HepG2 (cell line): ENCODE data around the gene MCF2L. TPM values are rescaled to one million over a fixed set of nuclear protein-coding genes. Genes with fewer than 3 reads are reported as not detected.

Experiments used
- ATAC-seq: fragments of 200-7000 bp; cut with Tn5 transposase; 3 replicates; pipeline ENCODE4 v1.9.1; 2020; ENCODE audit warnings: mild to moderate bottlenecking, moderate library complexity
- BruUV-seq: library from RNA; stranded (reverse); fragments of 400-500 nt; replicated peaks from 2 replicates; lab custom pipeline; 2021; lab: Mats Ljungman, UMichigan
- CTCF ChIA-PET: fragments of 300-600 bp; formaldehyde crosslinking; extraction: SDS; loops from one replicate; lab custom pipeline; 2021; ENCODE audit warnings: low total read pairs, inconsistent platforms, low intra/inter-chr PET ratio; lab: Yijun Ruan, JAX
- POLR2A ChIA-PET: fragments of 350-600 bp; sonication (Branson Sonifier 250); formaldehyde crosslinking; loops from one replicate; lab custom pipeline; 2020; ENCODE audit warnings: antibody characterized with exemption, inconsistent platforms; lab: Yijun Ruan, JAX
- DNase-seq: peaks from one replicate; pipeline ENCODE4 v3.0.0-alpha.2; 2015; ENCODE audit warnings: low spot score
- FAIRE-seq: peaks from 3 replicates; lab custom pipeline; 2011; peaks lifted over from hg19 to GRCh38; lab: Jason Lieb, UNC
- H2AFZ ChIP-seq: one replicate; pipeline ENCODE4 v1.6.1; 2011; ENCODE audit warnings: low read length, inconsistent platforms
- H3K27ac ChIP-seq: fragments of 300-600 bp; 3 replicates; pipeline ENCODE4 v1.8.0; 2011; ENCODE audit warnings: mixed run types, mild to moderate bottlenecking, mixed read lengths, low read length, inconsistent platforms; ENCODE audit not compliant: insufficient read depth; ENCODE audit errors: extremely low read length
- H3K27me3 ChIP-seq, 2 experiments: fragments of 200-600 bp in 1 of 2; 2 replicates in 1 of 2; 3 replicates in 1 of 2; pipeline versions ENCODE4 v1.6.0 to v1.8.0; 2011; ENCODE audit warnings: low read length in 2 of 2, mild to moderate bottlenecking in 2 of 2, moderate library complexity in 2 of 2, inconsistent platforms in 1 of 2; ENCODE audit not compliant: insufficient read depth in 2 of 2, control insufficient read depth in 1 of 2
- H3K36me3 ChIP-seq, 2 experiments: fragments of 200-600 bp in 1 of 2; replicated peaks in 1 of 2; 2 replicates in 1 of 2; 3 replicates in 1 of 2; pipeline versions ENCODE4 v1.5.1 to v1.8.0; 2011; ENCODE audit warnings: low read length in 2 of 2, inconsistent platforms in 1 of 2; ENCODE audit not compliant: insufficient read depth in 2 of 2, control insufficient read depth in 1 of 2
- H3K4me1 ChIP-seq: 2 replicates; pipeline ENCODE4 v1.5.1; 2012; ENCODE audit warnings: low read length, inconsistent platforms; ENCODE audit not compliant: insufficient read depth
- H3K4me2 ChIP-seq: 2 replicates; pipeline ENCODE4 v1.6.0; 2011; ENCODE audit warnings: low read depth, low read length, inconsistent platforms
- H3K4me3 ChIP-seq, 3 experiments: fragments of 200-600 bp in 1 of 3; sonication (generic), shearing (Covaris generic) in 1 of 3; replicated peaks in 1 of 3; 2 replicates each; pipeline ENCODE4 v1.5.1; 2011 to 2016; ENCODE audit warnings: low read length in 3 of 3, inconsistent platforms in 2 of 3, low read depth in 2 of 3, mild to moderate bottlenecking in 2 of 3, control low read depth in 1 of 3, mixed read lengths in 1 of 3; ENCODE audit not compliant: insufficient read depth in 1 of 3
- H3K79me2 ChIP-seq: one replicate; pipeline ENCODE4 v1.6.1; 2011; ENCODE audit warnings: low read length, inconsistent platforms; ENCODE audit not compliant: insufficient read depth
- H3K9ac ChIP-seq: 2 replicates; pipeline ENCODE4 v1.6.0; 2011; ENCODE audit warnings: mild to moderate bottlenecking, low read depth, low read length, inconsistent platforms; ENCODE audit not compliant: insufficient read depth
- H3K9me3 ChIP-seq: 2 replicates; pipeline ENCODE4 v1.5.1; 2012; ENCODE audit warnings: mild to moderate bottlenecking, low read length
- H4K20me1 ChIP-seq: 2 replicates; pipeline ENCODE4 v1.6.0; 2011; ENCODE audit warnings: inconsistent platforms, mild to moderate bottlenecking, low read length, moderate library complexity; ENCODE audit not compliant: insufficient read depth
- NR2C2 ChIP-seq: sonication (generic); formaldehyde crosslinking; IDR thresholded peaks from 2 replicates; pipeline ENCODE4 v1.4.0; 2020; ENCODE audit warnings: missing genetic modification reagents, mild to moderate bottlenecking, moderate library complexity, borderline replicate concordance
- SOX13 ChIP-seq, 3 experiments: fragments of 450-650 bp in 1 of 3; sonication (generic) in 1 of 3; formaldehyde crosslinking in 1 of 3; IDR thresholded peaks in 2 of 3; conservative IDR thresholded peaks in 1 of 3; 2 replicates each; pipeline versions ENCODE4 v1.5.0 to v1.6.1; 2016 to 2020; ENCODE audit warnings: antibody characterized with exemption in 1 of 3, mild to moderate bottlenecking in 1 of 3, missing compliant biosample characterization in 1 of 3, missing genetic modification reagents in 1 of 3, moderate library complexity in 1 of 3
- SOX5 ChIP-seq: IDR thresholded peaks from 2 replicates; pipeline ENCODE4 v1.6.1; 2016; ENCODE audit warnings: borderline replicate concordance
- SOX6 ChIP-seq, 2 experiments: fragments of 450-650 bp in 1 of 2; sonication (generic) in 1 of 2; formaldehyde crosslinking in 1 of 2; IDR thresholded peaks; 2 replicates each; pipeline versions ENCODE4 v1.4.0 to v1.6.1; 2017 to 2020; ENCODE audit warnings: antibody characterized with exemption in 1 of 2, mild to moderate bottlenecking in 1 of 2, missing genetic modification reagents in 1 of 2
- ZBTB26 ChIP-seq: IDR thresholded peaks from 2 replicates; pipeline ENCODE4 v1.6.1; 2016; ENCODE audit warnings: missing compliant biosample characterization, missing genetic modification reagents, borderline replicate concordance
- WGBS: methylation state at CpG from one replicate; pipeline ENCODE4 v1.1.6; 2017; ENCODE audit warnings: low lambda C conversion rate; 5-methylcytosine and 5-hydroxymethylcytosine counted together
- in situ Hi-C: cut with HindIII; loops from 2 replicates; pipeline ENCODE4 v1.10.0; 2017; ENCODE audit warnings: low pct_unique_long_range_greater_than_20kb; ENCODE audit not compliant: extremely low pct_ligation_motif_present
- intact Hi-C: fragments of 100-400 bp; cut with micrococcal nuclease; formaldehyde crosslinking; loops from one replicate; pipeline ENCODE4 v1.10.0; 2022; ENCODE audit not compliant: unreplicated experiment
- polyA plus RNA-seq, 8 experiments: library from polyadenylated mRNA; depleted of rRNA in 3 of 8; stranded (reverse) in 7 of 8; unstranded in 1 of 8; fragments of >200 nt; fragmentation: Illumina TruSeq in 4 of 8; extraction: Trizol in 4 of 8; gene quantifications; 2 replicates each; pipeline versions ENCODE4 v1.2.1 to v1.2.3, GENCODE V29; 2011 to 2016; ENCODE audit warnings: low read depth in 4 of 8, missing spikeins in 1 of 8, mixed read lengths in 1 of 8; ENCODE audit not compliant: insufficient read depth in 1 of 8
- total RNA-seq, 5 experiments: library from RNA; depleted of rRNA; stranded (reverse); fragments of >200 nt; fragmentation: Illumina TruSeq; extraction: Trizol; gene quantifications; 2 replicates each; pipeline ENCODE4 v1.2.3, GENCODE V29; 2016; ENCODE audit warnings: low read depth in 1 of 5
- TF ChIP-seq, protein P1 (sequence below): sonication (generic); formaldehyde crosslinking; IDR thresholded peaks from 2 replicates; pipeline ENCODE4 v1.4.0; 2020; ENCODE audit warnings: missing genetic modification reagents

Gene MCF2L
- total and polyA plus RNA-seq, 2 of the 13 experiments (the other 11 are each of a cell fraction or from before 2014, with no cell fraction given): 19.4 to 28.4 TPM

DNA sequence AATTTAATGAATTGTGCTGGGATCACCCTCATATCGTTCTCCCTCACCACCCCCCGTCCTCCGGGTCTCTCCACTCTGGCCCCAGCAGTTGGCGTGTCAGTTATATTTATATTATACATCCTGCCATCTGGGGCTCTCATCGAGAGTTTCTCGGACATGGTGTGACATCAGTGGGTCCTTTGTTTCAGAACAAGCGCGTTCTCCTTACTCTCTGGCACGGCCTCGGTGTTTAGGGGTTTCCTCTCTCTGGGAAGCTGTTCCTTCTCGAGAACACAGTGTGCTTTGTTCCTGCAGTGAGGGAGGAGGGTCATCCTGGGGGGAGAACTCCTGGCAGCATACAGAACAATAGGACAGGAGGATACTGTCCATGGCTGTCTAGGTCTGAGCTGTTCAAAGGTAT is 9.8 kb upstream of the MCF2L start:
- H2AFZ ChIP-seq: no peak overlapping the region
- in situ Hi-C loops: no loop called here
- no peaks in the 10 kb centered on the region for H3K27me3 ChIP-seq
- no peak for FAIRE-seq
- ChIA-PET CTCF (no interaction called here), POLR2A (no interaction called here)
- no peak overlapping the region for H3K4me3 ChIP-seq
- peaks cover 3% of the 10 kb centered on the region for H3K79me2 ChIP-seq
- no peak overlapping the region for H3K27ac ChIP-seq
- no TSS peak for BruUV-seq
- 0 out of 2 replicates have a peak overlapping the region, but pooled peaks have one; percentile 8 for H3K9ac ChIP-seq
- peaks cover 60% of the 10 kb centered on the region for H3K4me1 ChIP-seq
- no peaks in the 10 kb centered on the region for H3K36me3 ChIP-seq
- no peak for ATAC-seq
- intact Hi-C loops: no loop called here
- peak; percentile 46 for DNase-seq
- no peaks in the 10 kb centered on the region for H4K20me1 ChIP-seq
- WGBS: 86% methylated on average over 11 of the region's 11 CpGs
- H3K4me2 ChIP-seq: no peak overlapping the region; the same call in 1 of the 2 replicates
- TF ChIP-seq, protein P1, sequence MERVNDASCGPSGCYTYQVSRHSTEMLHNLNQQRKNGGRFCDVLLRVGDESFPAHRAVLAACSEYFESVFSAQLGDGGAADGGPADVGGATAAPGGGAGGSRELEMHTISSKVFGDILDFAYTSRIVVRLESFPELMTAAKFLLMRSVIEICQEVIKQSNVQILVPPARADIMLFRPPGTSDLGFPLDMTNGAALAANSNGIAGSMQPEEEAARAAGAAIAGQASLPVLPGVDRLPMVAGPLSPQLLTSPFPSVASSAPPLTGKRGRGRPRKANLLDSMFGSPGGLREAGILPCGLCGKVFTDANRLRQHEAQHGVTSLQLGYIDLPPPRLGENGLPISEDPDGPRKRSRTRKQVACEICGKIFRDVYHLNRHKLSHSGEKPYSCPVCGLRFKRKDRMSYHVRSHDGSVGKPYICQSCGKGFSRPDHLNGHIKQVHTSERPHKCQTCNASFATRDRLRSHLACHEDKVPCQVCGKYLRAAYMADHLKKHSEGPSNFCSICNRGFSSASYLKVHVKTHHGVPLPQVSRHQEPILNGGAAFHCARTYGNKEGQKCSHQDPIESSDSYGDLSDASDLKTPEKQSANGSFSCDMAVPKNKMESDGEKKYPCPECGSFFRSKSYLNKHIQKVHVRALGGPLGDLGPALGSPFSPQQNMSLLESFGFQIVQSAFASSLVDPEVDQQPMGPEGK: peak; percentile 89
- TF ChIP-seq SOX13 (IDR thresholded peaks at IDR 0.05): no peak
- TF ChIP-seq SOX13 (CRISPR knock-in tag; conservative IDR thresholded peaks at IDR 0.05 in 1 of 2, IDR thresholded peaks at IDR 0.05 in 1 of 2): peak in 1 of 2 experiments; percentile 73; a peak in 2 of 4 replicates
- TF ChIP-seq SOX6 (IDR thresholded peaks at IDR 0.05): no peak
- no peak for TF ChIP-seq SOX6 (CRISPR knock-in tag; IDR thresholded peaks at IDR 0.05)
- TF ChIP-seq SOX5 (CRISPR knock-in tag): peak; percentile 48; the same call in 1 of the 2 replicates
- TF ChIP-seq ZBTB26 (CRISPR knock-in tag): no peak
- TF ChIP-seq NR2C2 (CRISPR knock-in tag): no peak
- TF ChIP-seq, all 625 proteins: peak for 3
- no peaks in the 10 kb centered on the region for H3K9me3 ChIP-seq
